SJSA1 (cell line): ENCODE results near the gene OSER1. TPM values are rescaled to one million over a fixed set of nuclear protein-coding genes. Genes with fewer than 3 reads are reported as not detected.
"Not testable (repeated sequence)": the region's sequence is repeated elsewhere in the genome, so short reads cannot be mapped to it uniquely, and the experiment has no call there.

Experiments
- DNase-seq, 2 experiments: peaks; one replicate each; pipeline ENCODE4 v3.0.0-alpha.2; 2015 to 2020; ENCODE audit warnings: low spot score in 2 of 2, low read depth in 1 of 2
- H3K27ac ChIP-seq: fragments of 250-450 bp; sonication (Bioruptor Pico); 2 replicates; pipeline ENCODE4 v1.5.1; 2020; ENCODE audit warnings: mild to moderate bottlenecking, moderate library complexity
- H3K27me3 ChIP-seq: fragments of 250-450 bp; sonication (Bioruptor Pico); replicated peaks from 2 replicates; pipeline ENCODE4 v1.5.1; 2020; ENCODE audit warnings: mild to moderate bottlenecking, moderate library complexity
- H3K36me3 ChIP-seq: fragments of 250-450 bp; sonication (Bioruptor Pico); 2 replicates; pipeline ENCODE4 v1.5.1; 2020; ENCODE audit warnings: mild to moderate bottlenecking
- H3K4me1 ChIP-seq: fragments of 250-450 bp; sonication (Bioruptor Pico); replicated peaks from 2 replicates; pipeline ENCODE4 v1.6.1; 2021; ENCODE audit warnings: mild to moderate bottlenecking
- H3K4me3 ChIP-seq: fragments of 250-450 bp; sonication (Bioruptor Pico); 2 replicates; pipeline ENCODE4 v1.5.1; 2020; ENCODE audit warnings: mild to moderate bottlenecking
- H3K9me3 ChIP-seq: fragments of 250-450 bp; sonication (Bioruptor Pico); replicated peaks from 2 replicates; pipeline ENCODE4 v1.5.1; 2020; ENCODE audit warnings: mild to moderate bottlenecking
- total RNA-seq: library from RNA; depleted of rRNA; stranded (reverse); fragments of >200 nt; shearing (Covaris generic); gene quantifications from 2 replicates; pipeline ENCODE4 v1.2.3, GENCODE V29; 2014

Gene OSER1
- total RNA-seq, 1 experiment from 2014 or later: 58.7 TPM

- Histone ChIP-seq H3K36me3 (peaks cover 76% of the 10 kb centered on the region), H3K27ac (no peak overlapping the region; the same call in 1 of the 2 replicates), H3K4me1 (peaks cover 59% of the 10 kb centered on the region), H3K9me3 (no peaks in the 10 kb centered on the region), H3K27me3 (no peaks in the 10 kb centered on the region), H3K4me3 (no peak overlapping the region)
- DNase-seq: no peak
These were observed 9.6 kb downstream of the OSER1 start for GRCh38 chr20:44200983-44201382.

GRCh38 chr20:44200371-44200770 is 10.2 kb downstream of the OSER1 start:
- peaks cover 78% of the 10 kb centered on the region for H3K36me3 ChIP-seq
- no peaks in the 10 kb centered on the region for H3K27me3 ChIP-seq
- no peak overlapping the region for H3K4me3 ChIP-seq
- no peak for DNase-seq
- H3K9me3 ChIP-seq: no peaks in the 10 kb centered on the region
- H3K27ac ChIP-seq: no peak overlapping the region
- peaks cover 56% of the 10 kb centered on the region for H3K4me1 ChIP-seq

GRCh38 chr20:44199877-44200276 is 10.7 kb downstream of the OSER1 start:
- no peak for DNase-seq
- H3K27ac ChIP-seq: no peak overlapping the region
- H3K36me3 ChIP-seq: peaks cover 77% of the 10 kb centered on the region

GRCh38 chr20:44198872-44199271 is 11.7 kb downstream of the OSER1 start:
- no peak for DNase-seq
- no peaks in the 10 kb centered on the region for H3K27me3 ChIP-seq
- no peak overlapping the region for H3K27ac ChIP-seq
- no peaks in the 10 kb centered on the region for H3K9me3 ChIP-seq
- peaks cover 76% of the 10 kb centered on the region for H3K36me3 ChIP-seq
- H3K4me3 ChIP-seq: no peak overlapping the region
- peaks cover 43% of the 10 kb centered on the region for H3K4me1 ChIP-seq

More at GRCh38 chr20:44199877-44200276, 10.7 kb downstream of the OSER1 start:
- no peaks in the 10 kb centered on the region for H3K9me3 ChIP-seq
- H3K4me3 ChIP-seq: no peak overlapping the region
- H3K4me1 ChIP-seq: peaks cover 51% of the 10 kb centered on the region
- no peaks in the 10 kb centered on the region for H3K27me3 ChIP-seq

- no peaks in the 10 kb centered on the region for H3K27me3 ChIP-seq
- no peak overlapping the region for H3K27ac ChIP-seq
- no peak overlapping the region for H3K4me3 ChIP-seq
- H3K4me1 ChIP-seq: peaks cover 19% of the 10 kb centered on the region
- DNase-seq: no peak
- peaks cover 59% of the 10 kb centered on the region for H3K36me3 ChIP-seq
- no peaks in the 10 kb centered on the region for H3K9me3 ChIP-seq
These were observed 14.3 kb downstream of the OSER1 start for GRCh38 chr20:44196271-44196670.

GRCh38 chr20:44195605-44196004 is 15.0 kb downstream of the OSER1 start:
- Histone ChIP-seq H3K4me1 (peaks cover 13% of the 10 kb centered on the region), H3K27me3 (no peaks in the 10 kb centered on the region), H3K9me3 (no peaks in the 10 kb centered on the region), H3K36me3 (peaks cover 53% of the 10 kb centered on the region), H3K27ac (no peak overlapping the region), H3K4me3 (no peak overlapping the region)
- no peak for DNase-seq

- H3K9me3 ChIP-seq: no peaks in the 10 kb centered on the region
- peaks cover 11% of the 10 kb centered on the region for H3K4me1 ChIP-seq
- H3K36me3 ChIP-seq: peaks cover 35% of the 10 kb centered on the region
- no peak for DNase-seq
- no peaks in the 10 kb centered on the region for H3K27me3 ChIP-seq
- no peak overlapping the region for H3K27ac ChIP-seq
- H3K4me3 ChIP-seq: no peak overlapping the region
These were observed 16.8 kb downstream of the OSER1 start for GRCh38 chr20:44193801-44194200.

- not testable (repeated sequence) for DNase-seq, H3K9me3 ChIP-seq, H3K27ac ChIP-seq, H3K27me3 ChIP-seq, H3K4me3 ChIP-seq
- Histone ChIP-seq H3K36me3 (peaks cover 16% of the 10 kb centered on the region), H3K4me1 (peaks cover 29% of the 10 kb centered on the region)
These were observed 18.9 kb downstream of the OSER1 start for GRCh38 chr20:44191640-44192039.

- not testable (repeated sequence) for H3K36me3 ChIP-seq
- DNase-seq: peak; percentile 69 to 78
These were observed 20.2 kb downstream of the OSER1 start for GRCh38 chr20:44190197-44190852.

GRCh38 chr20:44188752-44189151 is 21.8 kb downstream of the OSER1 start:
- Histone ChIP-seq H3K4me3 (no peak overlapping the region), H3K4me1 (peaks cover 45% of the 10 kb centered on the region), H3K27ac (peak overlapping the region; percentile 97), H3K9me3 (no peaks in the 10 kb centered on the region), H3K36me3 (peaks cover 5% of the 10 kb centered on the region; the same call in 1 of the 2 replicates), H3K27me3 (no peaks in the 10 kb centered on the region)
- DNase-seq: no peak

More at GRCh38 chr20:44190197-44190852, 20.2 kb downstream of the OSER1 start:
- not testable (repeated sequence) for H3K9me3 ChIP-seq, H3K4me3 ChIP-seq, H3K27me3 ChIP-seq, H3K27ac ChIP-seq
- peaks cover 38% of the 10 kb centered on the region for H3K4me1 ChIP-seq

- Histone ChIP-seq H3K9me3 (no peaks in the 10 kb centered on the region), H3K4me1 (peaks cover 47% of the 10 kb centered on the region), H3K4me3 (peak overlapping the region; percentile 42), H3K27ac (peak overlapping the region; percentile 97), H3K27me3 (no peaks in the 10 kb centered on the region), H3K36me3 (peaks cover 5% of the 10 kb centered on the region; the same call in 1 of the 2 replicates)
- DNase-seq: no peak
These were observed 22.5 kb downstream of the OSER1 start for GRCh38 chr20:44187772-44188709.

- Histone ChIP-seq H3K4me1 (peaks cover 47% of the 10 kb centered on the region), H3K27me3 (no peaks in the 10 kb centered on the region), H3K4me3 (peak within 1 kb of the TSS; percentile 42), H3K27ac (peak within 1 kb of the TSS; percentile 97), H3K36me3 (peaks cover 5% of the 10 kb centered on the region; the same call in 1 of the 2 replicates), H3K9me3 (no peaks in the 10 kb centered on the region)
- peak; percentile 90 to 95 for DNase-seq
These were observed 23.4 kb downstream of the OSER1 start, which contains the start of gene JPH2 for GRCh38 chr20:44187054-44187771. JPH2 (minus strand) TSS chr20:44187188; CDS start chr20:44186705, 483 bp downstream.

- peak in 1 of 2 experiments; percentile 59 for DNase-seq
- Histone ChIP-seq H3K4me3 (peak overlapping the region; percentile 42), H3K4me1 (peaks cover 48% of the 10 kb centered on the region), H3K36me3 (peaks cover 5% of the 10 kb centered on the region; the same call in 1 of the 2 replicates), H3K27ac (peak overlapping the region; percentile 97), H3K9me3 (no peaks in the 10 kb centered on the region), H3K27me3 (no peaks in the 10 kb centered on the region)
These were observed 23.9 kb downstream of the OSER1 start for GRCh38 chr20:44186674-44187053.
